NB4 (cell line): ENCODE results near the gene KATNB1.

Experiments
- DNase-seq: peaks from one replicate; pipeline ENCODE4 v3.0.0; 2010; ENCODE audit warnings: low read depth
- H3K4me3 ChIP-seq: one replicate; pipeline ENCODE4 v1.5.1; 2011; ENCODE audit warnings: mild to moderate bottlenecking, low read depth, low read length, moderate library complexity
- MYC ChIP-seq: IDR thresholded peaks from 2 replicates; pipeline ENCODE4 v1.6.1; 2011; ENCODE audit warnings: low read depth, low read length
- POLR2A ChIP-seq: IDR thresholded peaks from 2 replicates; pipeline ENCODE4 v1.6.1; 2011; ENCODE audit warnings: mild to moderate bottlenecking; ENCODE audit not compliant: insufficient read length; ENCODE audit errors: extremely low read depth
- TF ChIP-seq, protein P1 (sequence below): IDR thresholded peaks from one replicate; pipeline ENCODE4 v1.5.1; 2012; ENCODE audit warnings: low read depth, low read length
- TF ChIP-seq, protein P2 (sequence below): IDR thresholded peaks from 2 replicates; pipeline ENCODE4 v1.6.1; 2011; ENCODE audit warnings: low read depth, low read length

KATNB1 gene

DNA sequence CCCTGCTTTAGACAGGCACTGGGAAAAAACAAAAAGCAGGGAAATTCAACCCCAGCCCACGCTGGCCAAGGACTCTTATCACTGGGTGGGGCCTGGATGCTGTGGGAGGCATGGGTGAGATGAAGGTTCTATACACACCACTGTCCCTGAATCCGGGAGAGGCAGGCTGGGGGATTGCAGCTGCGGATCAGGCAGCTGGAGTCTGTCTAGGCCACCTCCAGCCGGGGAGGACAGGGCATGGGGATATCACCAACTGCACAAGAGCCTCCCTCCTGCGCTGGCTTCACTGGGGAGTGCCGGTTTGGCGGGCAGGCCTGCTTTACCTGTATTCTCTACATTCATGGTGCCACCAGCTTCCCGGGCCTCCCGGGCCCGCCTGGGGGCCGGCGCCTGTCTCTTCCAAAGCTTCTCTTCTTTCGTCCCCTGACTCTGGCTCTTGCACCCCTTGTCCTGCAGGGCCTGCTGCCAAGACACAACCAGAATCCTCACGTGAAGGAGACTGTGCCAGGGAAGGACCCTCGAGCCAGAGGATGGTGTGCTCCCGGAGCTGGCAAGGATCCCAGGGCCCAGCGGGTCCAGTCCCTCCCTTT, 52.8 kb downstream of the KATNB1 start:
- TF ChIP-seq POLR2A (no peak), MYC (no peak)
- TF ChIP-seq, protein P1, sequence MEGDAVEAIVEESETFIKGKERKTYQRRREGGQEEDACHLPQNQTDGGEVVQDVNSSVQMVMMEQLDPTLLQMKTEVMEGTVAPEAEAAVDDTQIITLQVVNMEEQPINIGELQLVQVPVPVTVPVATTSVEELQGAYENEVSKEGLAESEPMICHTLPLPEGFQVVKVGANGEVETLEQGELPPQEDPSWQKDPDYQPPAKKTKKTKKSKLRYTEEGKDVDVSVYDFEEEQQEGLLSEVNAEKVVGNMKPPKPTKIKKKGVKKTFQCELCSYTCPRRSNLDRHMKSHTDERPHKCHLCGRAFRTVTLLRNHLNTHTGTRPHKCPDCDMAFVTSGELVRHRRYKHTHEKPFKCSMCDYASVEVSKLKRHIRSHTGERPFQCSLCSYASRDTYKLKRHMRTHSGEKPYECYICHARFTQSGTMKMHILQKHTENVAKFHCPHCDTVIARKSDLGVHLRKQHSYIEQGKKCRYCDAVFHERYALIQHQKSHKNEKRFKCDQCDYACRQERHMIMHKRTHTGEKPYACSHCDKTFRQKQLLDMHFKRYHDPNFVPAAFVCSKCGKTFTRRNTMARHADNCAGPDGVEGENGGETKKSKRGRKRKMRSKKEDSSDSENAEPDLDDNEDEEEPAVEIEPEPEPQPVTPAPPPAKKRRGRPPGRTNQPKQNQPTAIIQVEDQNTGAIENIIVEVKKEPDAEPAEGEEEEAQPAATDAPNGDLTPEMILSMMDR: no peak
- TF ChIP-seq, protein P2, sequence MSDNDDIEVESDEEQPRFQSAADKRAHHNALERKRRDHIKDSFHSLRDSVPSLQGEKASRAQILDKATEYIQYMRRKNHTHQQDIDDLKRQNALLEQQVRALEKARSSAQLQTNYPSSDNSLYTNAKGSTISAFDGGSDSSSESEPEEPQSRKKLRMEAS: no peak
- no peak for DNase-seq
- no peak overlapping the region for H3K4me3 ChIP-seq

DNA sequence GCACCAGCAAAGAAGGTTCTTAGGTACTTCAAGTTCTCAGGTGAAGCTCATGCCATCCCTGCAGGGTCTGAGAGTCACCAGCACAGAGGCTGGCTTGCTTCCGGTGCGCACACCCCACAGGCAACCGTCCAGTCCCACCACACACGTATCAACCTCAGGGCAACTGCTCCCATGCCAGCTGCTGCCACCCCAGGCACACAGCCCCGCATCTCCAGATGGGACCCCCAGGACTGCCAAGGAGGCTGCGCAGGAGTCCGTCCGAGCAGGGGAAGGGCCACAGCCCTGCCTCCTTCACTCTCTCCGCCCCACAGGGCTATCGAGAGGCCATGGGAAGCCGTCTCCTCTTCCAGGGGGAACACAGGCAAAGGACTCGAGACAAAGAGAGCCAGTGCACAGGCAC, 53.4 kb downstream of the KATNB1 start:
- TF ChIP-seq MYC (no peak), POLR2A (no peak)
- TF ChIP-seq, protein P1: no peak
- DNase-seq: no peak

DNA sequence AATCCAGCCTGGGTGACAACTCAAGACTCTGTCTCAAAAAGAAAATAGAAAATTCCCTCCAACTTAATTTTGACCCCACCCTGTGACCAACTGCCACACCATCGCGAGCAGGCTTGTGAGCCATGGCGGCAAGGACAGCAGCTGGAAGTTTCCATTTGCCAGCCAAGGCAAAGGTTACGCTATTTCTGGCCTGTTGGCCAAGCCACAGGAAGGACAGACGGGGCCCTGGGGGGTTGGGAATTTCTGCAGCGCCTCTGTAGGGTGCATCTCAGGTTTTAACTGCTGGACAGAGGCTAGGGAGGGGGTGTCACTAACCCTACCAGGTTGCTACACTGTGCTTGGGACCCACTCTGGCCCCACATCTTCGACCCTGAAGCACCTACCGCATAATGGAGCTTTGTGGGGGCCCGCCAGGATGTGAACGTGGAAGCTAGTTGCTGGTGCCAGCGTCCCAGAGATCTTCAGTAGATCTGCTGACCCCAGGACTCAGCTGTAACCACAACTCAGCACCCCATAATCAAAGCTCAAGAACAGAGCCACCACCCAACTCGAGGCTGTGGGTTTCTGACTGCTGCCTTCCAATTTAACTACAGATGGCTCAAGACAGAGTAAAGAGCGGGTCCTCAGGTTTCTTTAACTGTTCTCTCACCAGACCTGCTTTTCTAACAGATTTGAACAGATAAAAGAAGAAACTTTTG, 55.8 kb downstream of the KATNB1 start:
- DNase-seq: peak; percentile 37
- TF ChIP-seq, protein P2: no peak
- TF ChIP-seq MYC (no peak), POLR2A (no peak)
- TF ChIP-seq, protein P1: no peak
- H3K4me3 ChIP-seq: no peak overlapping the region

More for the DNA sequence above, 53.4 kb downstream of the KATNB1 start:
- H3K4me3 ChIP-seq: no peak overlapping the region

DNA sequence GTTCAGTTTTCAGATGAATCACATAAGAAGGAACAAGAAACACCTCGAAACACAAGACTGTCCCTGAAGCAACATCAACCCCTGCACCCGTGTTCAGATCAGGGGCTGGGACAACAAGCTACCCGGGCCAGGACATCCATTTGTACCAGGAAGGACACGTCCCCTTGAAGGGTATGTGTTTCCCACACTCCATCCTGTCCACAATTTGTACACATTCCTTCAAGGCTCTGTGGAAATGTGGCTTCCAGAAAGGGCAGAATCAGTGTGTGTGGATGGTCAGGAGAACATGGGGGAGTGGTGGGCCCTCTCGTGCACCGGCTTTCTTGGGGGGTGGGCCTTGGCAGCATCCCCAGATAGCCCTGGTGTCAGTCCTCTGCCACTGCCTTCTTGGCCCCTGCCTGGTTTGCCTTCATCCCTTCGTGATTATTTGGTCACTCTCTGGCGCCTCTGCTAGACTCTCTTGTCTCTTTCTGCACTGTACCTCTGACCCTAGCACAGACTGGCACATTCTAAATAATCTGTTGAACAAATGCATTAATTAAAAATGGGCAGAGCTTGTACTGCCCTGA, 56.4 kb downstream of the KATNB1 start:
- TF ChIP-seq, protein P1: no peak
- TF ChIP-seq, protein P2: no peak
- TF ChIP-seq POLR2A (no peak), MYC (no peak)
- no peak for DNase-seq
- H3K4me3 ChIP-seq: no peak overlapping the region

DNA sequence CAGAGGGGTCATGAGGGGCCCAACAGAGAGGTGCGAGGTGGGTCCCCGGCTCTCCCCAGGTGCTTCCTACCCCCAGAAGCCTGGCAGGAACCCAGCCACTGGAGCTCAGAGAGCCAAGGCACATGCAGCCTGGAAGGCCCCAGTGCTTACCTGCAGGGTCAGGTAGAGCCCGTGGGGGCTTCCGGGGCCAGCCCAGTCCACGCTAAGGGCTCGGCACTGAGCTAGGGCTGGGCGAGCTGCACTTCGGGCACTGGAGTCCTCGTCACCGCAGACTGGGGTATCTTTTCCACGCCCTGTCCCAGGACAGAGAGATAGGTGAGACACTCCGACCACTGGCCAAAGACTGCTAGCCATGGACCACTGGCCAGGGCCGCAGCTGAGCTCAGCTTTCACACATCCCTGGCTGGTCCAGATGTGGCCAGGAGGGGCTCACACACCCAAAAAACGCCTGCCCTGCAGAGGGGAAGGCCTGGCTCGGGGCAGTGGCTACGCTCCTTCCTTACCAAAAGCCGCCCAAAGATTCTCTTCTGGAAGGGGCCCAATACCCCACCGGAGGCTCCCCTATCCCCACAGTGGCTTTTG, 59.4 kb downstream of the KATNB1 start:
- TF ChIP-seq POLR2A: no peak
- TF ChIP-seq, protein P2: no peak
- TF ChIP-seq, protein P1: no peak
- TF ChIP-seq MYC: no peak
- DNase-seq: no peak
- H3K4me3 ChIP-seq: no peak overlapping the region
